Thyroid gland (tissue), 4 donors: ENCODE results near the gene ANKRD11.

Experiments used
- CTCF ChIP-seq, 6 experiments: fragments of 200-600 bp in 3 of 6; fragments of 450-650 bp in 3 of 6; sonication (generic) in 3 of 6; IDR thresholded peaks; one replicate each; pipeline ENCODE4 v1.5.1; 2016 to 2019; ENCODE audit warnings: antibody characterized with exemption in 6 of 6, mild to moderate bottlenecking in 2 of 6, inconsistent platforms in 1 of 6, moderate library complexity in 1 of 6
- POLR2A ChIP-seq, 2 donors: fragments of 450-650 bp; IDR thresholded peaks; one replicate each; pipeline ENCODE4 v1.6.1; 2017; ENCODE audit warnings: antibody characterized with exemption in 2 of 2, mild to moderate bottlenecking in 2 of 2, moderate library complexity in 1 of 2

- TF ChIP-seq CTCF (IDR thresholded peaks at IDR 0.05) (no peak), POLR2A (IDR thresholded peaks at IDR 0.05) (no peak)
These were observed 220.3 kb downstream of the ANKRD11 start for GRCh38 chr16:89269805-89270665.
